Endothelial cell of umbilical vein (primary cell): Measurements from ENCODE around the gene PDCD1LG2.
A peak's percentile ranks its signal among the peaks of the same experiment; 100 is the strongest.

Experiments used
- CTCF ChIP-seq, 2 donors: IDR thresholded peaks; 1 replicate in 1 of 2; 2 replicates in 1 of 2; pipeline ENCODE4 v1.5.1; 2011; ENCODE audit warnings: low read length in 2 of 2, mild to moderate bottlenecking in 2 of 2, moderate library complexity in 2 of 2, control low read depth in 1 of 2, inconsistent platforms in 1 of 2, low read depth in 1 of 2; ENCODE audit not compliant: insufficient read depth in 1 of 2; ENCODE audit errors: extremely low read depth in 1 of 2
- EZH2 ChIP-seq: IDR thresholded peaks from 2 replicates; pipeline ENCODE4 v1.6.1; 2012; ENCODE audit warnings: borderline replicate concordance, low read depth, mild to moderate bottlenecking, moderate library complexity, low read length, inconsistent platforms; ENCODE audit not compliant: severe bottlenecking
- POLR2AphosphoS5 ChIP-seq: IDR thresholded peaks from 2 replicates; pipeline ENCODE4 v1.6.1; 2012; ENCODE audit warnings: low read depth, mild to moderate bottlenecking, control low read depth, low read length, moderate library complexity; ENCODE audit not compliant: insufficient read depth
- TF ChIP-seq, protein P1 (sequence below): IDR thresholded peaks from 2 replicates; pipeline ENCODE4 v1.6.1; 2011; ENCODE audit not compliant: insufficient read depth, insufficient read length

- TF ChIP-seq, protein P1, sequence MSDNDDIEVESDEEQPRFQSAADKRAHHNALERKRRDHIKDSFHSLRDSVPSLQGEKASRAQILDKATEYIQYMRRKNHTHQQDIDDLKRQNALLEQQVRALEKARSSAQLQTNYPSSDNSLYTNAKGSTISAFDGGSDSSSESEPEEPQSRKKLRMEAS = no peak
- peak; percentile 75 for TF ChIP-seq POLR2AphosphoS5
- no peak for TF ChIP-seq EZH2
- TF ChIP-seq CTCF (IDR thresholded peaks at IDR 0.05; ENCODE audit: extremely low read depth in 1 of 2, insufficient read depth in 1 of 2, low read depth in 1 of 2, low read length in 2 of 2) = no peak
Observed at GRCh38 chr9:5510360-5510931, at the start of gene PDCD1LG2.
